Heart left ventricle (tissue), 13 donors: Measurements from ENCODE around the gene CASK.

Experiments
- CTCF ChIP-seq, 12 donors: fragments of 200-600 bp; sonication (generic) in 4 of 12; IDR thresholded peaks; one replicate each; pipeline versions ENCODE4 v1.5.0 to v1.8.0; 2018 to 2022; ENCODE audit warnings: antibody characterized with exemption in 12 of 12, mild to moderate bottlenecking in 5 of 12
- POLR2A ChIP-seq, 2 donors: fragments of 450-650 bp; IDR thresholded peaks; one replicate each; pipeline ENCODE4 v1.6.1; 2017; ENCODE audit warnings: antibody characterized with exemption in 2 of 2, mild to moderate bottlenecking in 2 of 2, moderate library complexity in 2 of 2
- donor health status: ischemic (EF 13 %, LVEDD 7.1; RV severe dilation, severe dysfunction).
- donor health status: DM: no; HTN: yes; CAD: no.
- donor health status: DM: no; HTN: no; CAD: no.
- donor health status: ischemic (EF 25% LVEDD 6.9; RV normal size, moderate dysfunction).
- donor health status: ischemic (EF 25% LVEDD 5.7; RV mildly dilated, moderate dysfunction).
- donor health status: ischemic (EF 35%, LVEDD 5.7; RV mildly dilated, moderate dysfunction).
- donor health status: nonischemic (EF 11% LVEDD 7.7; RV severe dilation, severe dysfunction).
- donor health status: DM: yes; HTN: yes; CAD: no.
- donor health status: PGD.
- donor health status: ischemic (EF 29% LVEDD 5.4; RV normal size, mild dysfunction).
- donor health status: nonischemic (EF 23%, LVEDD 6.1; RV moderate dilation, normal function).

GRCh38 chrX:41653125-41653524, 270.2 kb downstream of the CASK start:
- TF ChIP-seq CTCF (IDR thresholded peaks at IDR 0.05) (no peak), POLR2A (IDR thresholded peaks at IDR 0.05) (no peak)
